H54 (cell line): ENCODE results near the gene RBMX.

Experiments used
- DNase-seq: peaks from one replicate; pipeline ENCODE4 v3.0.0; 2011; ENCODE audit warnings: low spot score, mixed read lengths; ENCODE audit not compliant: insufficient read length
- FAIRE-seq: peaks from 3 replicates; lab custom pipeline; 2011; peaks lifted over from hg19 to GRCh38; lab: Jason Lieb, UNC
- POLR2A ChIP-seq: IDR thresholded peaks from 2 replicates; pipeline ENCODE4 v1.6.1; 2011; ENCODE audit warnings: low read depth, mild to moderate bottlenecking, low read length

Gene RBMX

GRCh38 chrX:136866337-136867095, 14.0 kb downstream of the RBMX start:
- no peak for FAIRE-seq
- no peak for DNase-seq
- no peak for TF ChIP-seq POLR2A

- FAIRE-seq (no peak), DNase-seq (no peak)
- TF ChIP-seq POLR2A = no peak
Observed at GRCh38 chrX:136865270-136866158, 15.0 kb downstream of the RBMX start.

GRCh38 chrX:136863826-136864225, 16.7 kb downstream of the RBMX start:
- DNase-seq (no peak), FAIRE-seq (no peak)
- no peak for TF ChIP-seq POLR2A

- DNase-seq = no peak
- no peak for TF ChIP-seq POLR2A
- no peak for FAIRE-seq
Observed at GRCh38 chrX:136862546-136862945, 18.0 kb downstream of the RBMX start.

GRCh38 chrX:136861877-136862276, 18.6 kb downstream of the RBMX start:
- no peak for DNase-seq
- TF ChIP-seq POLR2A = no peak
- no peak for FAIRE-seq

GRCh38 chrX:136858007-136858756, 22.3 kb downstream of the RBMX start:
- DNase-seq (no peak), FAIRE-seq (no peak)
- TF ChIP-seq POLR2A = no peak

GRCh38 chrX:136856551-136856950, 24.0 kb downstream of the RBMX start:
- no peak for FAIRE-seq
- no peak for DNase-seq
- no peak for TF ChIP-seq POLR2A

GRCh38 chrX:136856050-136856449, 24.5 kb downstream of the RBMX start:
- TF ChIP-seq POLR2A = no peak
- no peak for FAIRE-seq
- no peak for DNase-seq

GRCh38 chrX:136851526-136851925, 29.0 kb downstream of the RBMX start:
- DNase-seq (no peak), FAIRE-seq (no peak)
- TF ChIP-seq POLR2A = no peak

GRCh38 chrX:136850441-136851175, 29.9 kb downstream of the RBMX start:
- DNase-seq = no peak
- no peak for FAIRE-seq
- no peak for TF ChIP-seq POLR2A

- TF ChIP-seq POLR2A = no peak
- no peak for DNase-seq
- no peak for FAIRE-seq
Observed at GRCh38 chrX:136849395-136849794, 31.1 kb downstream of the RBMX start.

GRCh38 chrX:136847874-136848273, 32.7 kb downstream of the RBMX start:
- FAIRE-seq (no peak), DNase-seq (no peak)
- no peak for TF ChIP-seq POLR2A

GRCh38 chrX:136839196-136839595, 41.3 kb downstream of the RBMX start:
- no peak for TF ChIP-seq POLR2A
- DNase-seq = no peak
- FAIRE-seq = no peak

GRCh38 chrX:136835761-136836160, 44.8 kb downstream of the RBMX start:
- FAIRE-seq (no peak), DNase-seq (no peak)
- no peak for TF ChIP-seq POLR2A
